MM.1S (cell line): Measurements from ENCODE around the gene GNAQ.

ENCODE experiments used
- DNase-seq: peaks from one replicate; pipeline ENCODE4 v3.0.0-alpha.2; 2015
- H2AFZ ChIP-seq: fragments of 300-600 bp; sonication (generic); 2 replicates; pipeline ENCODE4 v1.6.0; 2016; ENCODE audit warnings: antibody characterized with exemption, low read length
- H3F3A ChIP-seq: fragments of 300-600 bp; sonication (generic); 2 replicates; pipeline ENCODE4 v1.6.1; 2016; ENCODE audit warnings: mild to moderate bottlenecking, antibody characterized with exemption, low read length, moderate library complexity, mixed read lengths; ENCODE audit not compliant: insufficient read depth
- H3K27ac ChIP-seq: fragments of 300-600 bp; sonication (generic); 2 replicates; pipeline ENCODE4 v1.5.1; 2016; ENCODE audit warnings: mild to moderate bottlenecking, low read length
- H3K27me3 ChIP-seq: fragments of 300-600 bp; sonication (generic); replicated peaks from 2 replicates; pipeline ENCODE4 v1.6.0; 2016; ENCODE audit warnings: low read length; ENCODE audit not compliant: insufficient read depth
- H3K36me3 ChIP-seq: fragments of 300-600 bp; sonication (generic); replicated peaks from 2 replicates; pipeline ENCODE4 v1.6.1; 2016; ENCODE audit warnings: mild to moderate bottlenecking, low read length, mixed read lengths; ENCODE audit not compliant: insufficient read depth
- H3K4me1 ChIP-seq: fragments of 300-600 bp; sonication (generic); 2 replicates; pipeline ENCODE4 v1.6.1; 2016; ENCODE audit warnings: low read length, mixed read lengths
- H3K4me2 ChIP-seq: fragments of 300-600 bp; sonication (generic); 2 replicates; pipeline ENCODE4 v1.6.0; 2016; ENCODE audit warnings: low read depth, low read length
- H3K4me3 ChIP-seq: fragments of 300-600 bp; sonication (generic); 2 replicates; pipeline ENCODE4 v1.5.1; 2016; ENCODE audit warnings: low read length, mixed read lengths
- H3K79me2 ChIP-seq: fragments of 300-600 bp; sonication (generic); 2 replicates; pipeline ENCODE4 v1.6.1; 2016; ENCODE audit warnings: mixed run types, low read length, mixed read lengths
- H3K9ac ChIP-seq: fragments of 300-600 bp; sonication (generic); 2 replicates; pipeline ENCODE4 v1.6.1; 2016; ENCODE audit warnings: low read length, mixed read lengths
- H3K9me2 ChIP-seq: fragments of 300-600 bp; sonication (generic); replicated peaks from 2 replicates; pipeline ENCODE4 v1.6.1; 2016; ENCODE audit warnings: mild to moderate bottlenecking, low read length, mixed read lengths; ENCODE audit not compliant: insufficient read depth
- H3K9me3 ChIP-seq: fragments of 300-600 bp; sonication (generic); replicated peaks from 2 replicates; pipeline ENCODE4 v1.6.1; 2016; ENCODE audit warnings: mild to moderate bottlenecking, low read length, mixed read lengths; ENCODE audit not compliant: insufficient read depth
- H4K20me1 ChIP-seq: fragments of 300-600 bp; sonication (generic); 2 replicates; pipeline ENCODE4 v1.6.1; 2016; ENCODE audit warnings: mild to moderate bottlenecking, low read length, moderate library complexity, mixed read lengths; ENCODE audit not compliant: insufficient read depth
- CTCF ChIP-seq: fragments of 300-600 bp; sonication (generic); IDR thresholded peaks from 2 replicates; pipeline ENCODE4 v1.5.1; 2016; ENCODE audit warnings: antibody characterized with exemption, low read length, mixed read lengths
- EZH2 ChIP-seq: fragments of 300-600 bp; sonication (generic); optimal IDR thresholded peaks from 2 replicates; pipeline ENCODE3; 2017; ENCODE audit warnings: low read depth, mild to moderate bottlenecking, antibody characterized with exemption, low read length, mixed read lengths
- EZH2phosphoT487 ChIP-seq: fragments of 300-600 bp; sonication (generic); IDR thresholded peaks from 2 replicates; pipeline ENCODE4 v1.6.1; 2018; ENCODE audit warnings: antibody characterized with exemption, low read length

The GNAQ gene

GRCh38 chr9:77892955-77893514, 138.6 kb downstream of the GNAQ start:
- Histone ChIP-seq H3K9ac (no peak overlapping the region), H3F3A (no peaks in the 10 kb centered on the region), H3K27ac (no peak overlapping the region), H4K20me1 (no peaks in the 10 kb centered on the region), H3K27me3 (no peaks in the 10 kb centered on the region), H2AFZ (no peak overlapping the region), H3K4me1 (peaks cover 10% of the 10 kb centered on the region), H3K4me3 (no peak overlapping the region), H3K36me3 (no peaks in the 10 kb centered on the region), H3K9me3 (no peaks in the 10 kb centered on the region), H3K4me2 (no peak overlapping the region), H3K79me2 (no peaks in the 10 kb centered on the region), H3K9me2 (no peaks in the 10 kb centered on the region)
- no peak for DNase-seq
- TF ChIP-seq EZH2phosphoT487 = no peak
- no peak for TF ChIP-seq EZH2
- TF ChIP-seq CTCF = no peak

GRCh38 chr9:77892171-77892570, 139.4 kb downstream of the GNAQ start:
- Histone ChIP-seq H2AFZ (no peak overlapping the region), H3K4me3 (no peak overlapping the region), H4K20me1 (no peaks in the 10 kb centered on the region), H3K9ac (no peak overlapping the region), H3K79me2 (no peaks in the 10 kb centered on the region), H3K27ac (no peak overlapping the region; the same call in 1 of the 2 replicates), H3K27me3 (no peaks in the 10 kb centered on the region), H3K9me3 (no peaks in the 10 kb centered on the region), H3K9me2 (no peaks in the 10 kb centered on the region), H3F3A (no peaks in the 10 kb centered on the region), H3K4me1 (peaks cover 10% of the 10 kb centered on the region), H3K4me2 (no peak overlapping the region), H3K36me3 (no peaks in the 10 kb centered on the region)
- DNase-seq = peak; percentile 21
- TF ChIP-seq CTCF (no peak), EZH2 (no peak), EZH2phosphoT487 (no peak)

GRCh38 chr9:77891128-77891800, 140.3 kb downstream of the GNAQ start:
- Histone ChIP-seq H2AFZ (no peak overlapping the region), H3K4me3 (no peak overlapping the region), H3K79me2 (no peaks in the 10 kb centered on the region), H3K4me2 (no peak overlapping the region), H3K9me3 (no peaks in the 10 kb centered on the region), H4K20me1 (no peaks in the 10 kb centered on the region), H3F3A (no peaks in the 10 kb centered on the region), H3K4me1 (peaks cover 10% of the 10 kb centered on the region), H3K9ac (no peak overlapping the region), H3K27me3 (no peaks in the 10 kb centered on the region), H3K36me3 (no peaks in the 10 kb centered on the region), H3K27ac (no peak overlapping the region; the same call in 1 of the 2 replicates), H3K9me2 (no peaks in the 10 kb centered on the region)
- DNase-seq = no peak
- no peak for TF ChIP-seq EZH2
- no peak for TF ChIP-seq CTCF
- TF ChIP-seq EZH2phosphoT487 = no peak
